WERI-Rb-1 (cell line): ENCODE measurements around the gene SCAF1.

Experiments
- DNase-seq: peaks from one replicate; pipeline ENCODE4 v3.0.0-alpha.2; 2020
- H3K27ac ChIP-seq: fragments of 250-450 bp; sonication (Bioruptor Pico); 2 replicates; pipeline ENCODE4 v1.5.1; 2020; ENCODE audit warnings: mild to moderate bottlenecking, moderate library complexity
- H3K27me3 ChIP-seq: fragments of 250-450 bp; sonication (Bioruptor Pico); 2 replicates; pipeline ENCODE4 v1.5.1; 2021; ENCODE audit warnings: mild to moderate bottlenecking, low read depth, moderate library complexity; ENCODE audit not compliant: insufficient read depth, severe bottlenecking
- H3K36me3 ChIP-seq: fragments of 250-450 bp; sonication (Bioruptor Pico); 2 replicates; pipeline ENCODE4 v1.5.1; 2020; ENCODE audit warnings: mild to moderate bottlenecking, moderate library complexity
- H3K4me3 ChIP-seq: 2 replicates; pipeline ENCODE4 v1.5.1; 2011; ENCODE audit warnings: low read depth, mild to moderate bottlenecking, control low read depth, low read length
- H3K9me3 ChIP-seq: fragments of 250-450 bp; sonication (Bioruptor Pico); 2 replicates; pipeline ENCODE4 v1.5.1; 2021; ENCODE audit warnings: mild to moderate bottlenecking, moderate library complexity; ENCODE audit not compliant: severe bottlenecking
- CTCF ChIP-seq: IDR thresholded peaks from 2 replicates; pipeline ENCODE4 v1.5.1; 2011; ENCODE audit warnings: low read depth, mild to moderate bottlenecking, control low read depth, inconsistent platforms, low read length

SCAF1 gene

GRCh38 chr19:49653466-49653806, 11.4 kb downstream of the SCAF1 start:
- Histone ChIP-seq H3K27me3 (no peaks in the 10 kb centered on the region), H3K4me3 (no peak overlapping the region), H3K27ac (no peak overlapping the region), H3K36me3 (peaks cover 78% of the 10 kb centered on the region), H3K9me3 (no peaks in the 10 kb centered on the region)
- no peak for TF ChIP-seq CTCF
- DNase-seq = no peak

GRCh38 chr19:49654581-49654980, 12.6 kb downstream of the SCAF1 start:
- peaks cover 78% of the 10 kb centered on the region for H3K36me3 ChIP-seq
- no peak for DNase-seq

GRCh38 chr19:49655570-49656455, 13.8 kb downstream of the SCAF1 start:
- Histone ChIP-seq H3K36me3 (peaks cover 79% of the 10 kb centered on the region), H3K27me3 (no peaks in the 10 kb centered on the region), H3K9me3 (no peaks in the 10 kb centered on the region), H3K4me3 (no peak overlapping the region), H3K27ac (no peak overlapping the region)
- no peak for TF ChIP-seq CTCF
- DNase-seq = no peak

More at GRCh38 chr19:49654581-49654980, 12.6 kb downstream of the SCAF1 start:
- Histone ChIP-seq H3K27me3 (no peaks in the 10 kb centered on the region), H3K4me3 (no peak overlapping the region), H3K27ac (no peak overlapping the region), H3K9me3 (no peaks in the 10 kb centered on the region)
- TF ChIP-seq CTCF = no peak

- H3K36me3 ChIP-seq = peaks cover 86% of the 10 kb centered on the region
- TF ChIP-seq CTCF = no peak
- H3K9me3 ChIP-seq = no peaks in the 10 kb centered on the region
- no peak overlapping the region for H3K4me3 ChIP-seq
- H3K27ac ChIP-seq = no peak overlapping the region
- H3K27me3 ChIP-seq = no peaks in the 10 kb centered on the region
- no peak for DNase-seq
Observed at GRCh38 chr19:49656456-49657109, 14.6 kb downstream of the SCAF1 start.

- no peaks in the 10 kb centered on the region for H3K9me3 ChIP-seq
- no peak for DNase-seq
- H3K27me3 ChIP-seq = no peaks in the 10 kb centered on the region
- H3K36me3 ChIP-seq = peaks cover 92% of the 10 kb centered on the region
- H3K4me3 ChIP-seq = no peak overlapping the region
- no peak for TF ChIP-seq CTCF
- no peak overlapping the region for H3K27ac ChIP-seq
Observed at GRCh38 chr19:49657493-49658138, 15.6 kb downstream of the SCAF1 start.
